GM21423 (cell line): Measurements from ENCODE around the gene ZNF628.

Experiments
- ATAC-seq: cut with Tn5 transposase; IDR thresholded peaks from one replicate; pipeline ENCODE4 v1.9.1; 2021; ENCODE audit warnings: mild to moderate bottlenecking, moderate library complexity; ENCODE audit not compliant: unreplicated experiment

ZNF628 gene

GRCh38 chr19:55464662-55465054 lies 11.8 kb upstream of the ZNF628 start, which contains the start of gene C19orf85:
Gene C19orf85 (minus strand): TSS chr19:55464751. CDS start chr19:55464554, 197 bp downstream.
- no peak for ATAC-seq

- no peak for ATAC-seq
Observed at GRCh38 chr19:55465460-55466240, 10.8 kb upstream of the ZNF628 start.

GRCh38 chr19:55466241-55466614 lies 10.2 kb upstream of the ZNF628 start:
- ATAC-seq = no peak

- no peak for ATAC-seq
Observed at GRCh38 chr19:55467236-55468053, 9.0 kb upstream of the ZNF628 start.

DNA sequence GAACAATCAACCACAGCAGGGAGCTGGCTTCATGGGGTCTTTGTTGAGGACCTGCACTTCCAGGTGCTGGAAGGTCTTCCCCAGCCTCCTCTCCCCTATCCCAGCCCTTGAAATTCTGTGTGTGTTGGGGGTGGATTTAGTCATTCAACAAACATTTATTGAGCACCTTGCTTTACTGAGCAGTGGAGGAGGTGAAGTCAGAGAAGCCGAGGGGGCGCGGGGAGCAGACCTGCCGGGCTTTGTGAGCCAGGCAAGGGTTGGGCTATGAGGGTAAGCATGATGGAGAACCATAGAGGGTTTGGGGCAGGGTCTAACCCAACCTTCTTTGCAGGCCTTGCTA lies 8.4 kb upstream of the ZNF628 start:
- ATAC-seq = no peak

DNA sequence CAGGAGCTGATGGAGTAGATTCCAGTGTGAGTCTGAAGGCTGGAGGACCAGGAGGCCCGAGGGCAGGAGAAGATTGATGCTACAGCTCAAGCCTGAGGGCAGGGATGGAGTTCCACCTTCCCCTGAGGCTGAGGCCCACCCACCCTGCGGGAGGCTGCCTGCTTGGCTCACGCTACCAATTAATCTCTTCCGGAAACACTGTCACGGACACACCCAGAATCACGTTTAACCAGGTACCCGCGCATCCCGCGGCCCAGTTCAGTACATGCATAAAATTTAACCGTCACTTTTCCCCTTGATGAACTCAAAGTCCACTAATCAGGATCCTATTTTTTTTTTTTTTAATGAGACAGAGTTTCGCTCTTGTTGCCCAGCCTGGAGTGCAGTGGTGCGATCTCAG lies 5.2 kb upstream of the ZNF628 start:
- ATAC-seq = no peak

- no peak for ATAC-seq
Observed at GRCh38 chr19:55472463-55472862, 4.0 kb upstream of the ZNF628 start.

DNA sequence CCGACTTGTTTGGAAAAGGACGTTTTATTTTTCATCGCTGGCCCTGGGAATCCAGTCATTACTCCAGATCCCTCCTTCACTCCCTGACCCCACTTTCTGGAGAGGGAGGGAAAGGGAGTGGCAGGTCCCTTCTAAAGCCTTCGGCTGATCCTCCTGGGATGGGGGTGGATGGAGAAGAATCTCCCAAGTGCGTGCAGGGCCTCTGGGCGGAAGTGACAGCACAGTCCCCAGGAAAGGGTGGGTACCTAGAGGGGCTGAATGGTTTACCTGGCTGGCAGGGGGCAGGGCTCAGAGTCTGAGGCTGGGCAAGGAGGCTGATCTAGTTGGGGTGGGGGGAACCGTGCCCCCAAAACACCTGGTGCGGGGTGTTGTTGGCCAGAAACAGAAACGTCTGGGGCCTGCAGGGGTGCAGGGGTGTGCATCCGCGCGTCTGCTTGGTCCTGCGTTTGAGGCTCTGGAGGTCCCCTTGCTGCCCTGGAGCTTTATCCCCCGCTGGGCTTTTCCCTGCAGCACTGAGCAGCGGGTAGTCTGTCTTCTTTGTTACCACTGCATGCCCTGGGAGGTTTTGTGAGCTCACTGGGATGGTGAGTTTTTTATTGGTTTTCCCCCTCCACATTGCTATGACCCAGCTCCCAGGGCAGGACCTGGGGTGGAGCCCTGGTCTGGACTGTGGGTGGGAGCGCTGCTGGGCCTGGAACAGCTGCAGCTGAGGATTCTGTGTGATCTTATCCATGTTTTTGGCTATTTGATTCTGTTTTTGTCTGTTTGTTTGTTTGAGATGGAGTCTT lies 3.0 kb upstream of the ZNF628 start:
- ATAC-seq = no peak

GRCh38 chr19:55474269-55475265 lies 1.9 kb upstream of the ZNF628 start:
- ATAC-seq = no peak

DNA sequence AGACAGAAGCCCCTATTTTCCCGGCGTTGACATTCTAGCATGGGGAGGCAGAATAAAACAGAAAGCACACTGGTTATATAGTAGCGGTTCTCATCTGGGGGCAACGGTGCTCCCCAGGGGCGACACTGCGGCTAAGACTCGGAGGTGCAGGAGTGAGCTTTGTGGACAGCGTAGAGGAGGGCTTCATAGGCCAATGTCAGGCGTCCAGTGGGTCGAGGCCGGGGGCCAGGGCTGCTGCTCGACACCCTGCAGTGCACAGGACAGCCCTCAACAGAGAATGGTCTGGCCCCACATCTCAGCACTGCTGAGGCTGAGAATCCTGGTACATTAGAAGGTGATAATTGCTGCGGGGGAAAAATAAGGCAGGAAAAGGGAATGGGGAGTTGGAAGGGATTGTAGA lies 1.5 kb downstream of the ZNF628 start:
- no peak for ATAC-seq

- no peak for ATAC-seq
Observed at GRCh38 chr19:55478364-55478763, 1.9 kb downstream of the ZNF628 start.

GRCh38 chr19:55479045-55479444 lies 2.6 kb downstream of the ZNF628 start:
- ATAC-seq = no peak

- no peak for ATAC-seq
Observed at GRCh38 chr19:55479451-55480230, 3.2 kb downstream of the ZNF628 start.

- no peak for ATAC-seq
Observed at GRCh38 chr19:55481148-55481793, 4.9 kb downstream of the ZNF628 start.

DNA sequence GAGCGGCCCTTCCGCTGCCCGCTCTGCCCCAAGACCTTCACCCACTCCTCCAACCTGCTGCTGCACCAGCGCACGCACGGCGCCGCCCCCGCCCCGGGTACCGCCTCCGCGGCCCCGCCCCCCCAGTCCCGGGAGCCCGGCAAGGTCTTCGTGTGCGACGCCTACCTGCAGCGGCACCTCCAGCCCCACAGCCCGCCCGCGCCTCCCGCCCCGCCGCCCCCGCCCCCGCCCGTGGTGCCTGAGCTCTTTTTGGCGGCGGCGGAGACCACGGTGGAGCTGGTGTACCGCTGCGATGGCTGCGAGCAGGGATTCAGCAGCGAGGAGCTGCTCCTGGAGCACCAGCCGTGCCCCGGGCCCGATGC lies 5.4 kb downstream of the ZNF628 start:
- no peak for ATAC-seq

DNA sequence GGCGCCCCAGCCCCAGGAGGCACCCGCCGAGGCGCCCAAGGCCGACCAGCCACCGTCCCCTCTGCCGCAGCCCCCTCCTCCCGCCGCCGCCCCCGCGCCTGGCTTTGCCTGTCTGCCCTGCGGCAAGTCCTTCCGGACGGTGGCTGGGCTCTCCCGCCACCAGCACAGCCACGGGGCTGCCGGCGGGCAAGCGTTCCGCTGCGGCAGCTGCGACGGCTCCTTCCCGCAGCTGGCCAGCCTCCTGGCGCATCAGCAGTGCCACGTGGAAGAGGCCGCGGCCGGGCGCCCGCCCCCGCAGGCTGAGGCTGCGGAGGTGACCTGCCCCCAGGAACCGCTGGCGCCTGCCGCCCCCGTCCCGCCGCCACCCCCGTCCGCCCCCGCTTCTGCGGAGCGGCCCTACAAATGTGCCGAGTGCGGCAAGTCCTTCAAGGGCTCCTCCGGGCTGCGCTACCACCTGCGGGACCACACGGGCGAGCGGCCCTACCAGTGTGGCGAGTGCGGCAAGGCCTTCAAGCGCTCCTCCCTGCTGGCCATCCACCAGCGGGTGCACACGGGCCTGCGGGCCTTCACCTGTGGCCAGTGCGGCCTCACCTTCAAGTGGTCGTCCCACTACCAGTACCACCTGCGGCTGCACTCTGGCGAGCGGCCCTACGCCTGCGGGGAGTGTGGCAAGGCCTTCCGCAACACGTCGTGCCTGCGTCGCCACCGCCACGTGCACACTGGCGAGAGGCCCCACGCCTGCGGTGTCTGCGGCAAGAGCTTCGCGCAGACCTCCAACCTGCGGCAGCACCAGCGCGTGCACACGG lies 5.9 kb downstream of the ZNF628 start:
- no peak for ATAC-seq

DNA sequence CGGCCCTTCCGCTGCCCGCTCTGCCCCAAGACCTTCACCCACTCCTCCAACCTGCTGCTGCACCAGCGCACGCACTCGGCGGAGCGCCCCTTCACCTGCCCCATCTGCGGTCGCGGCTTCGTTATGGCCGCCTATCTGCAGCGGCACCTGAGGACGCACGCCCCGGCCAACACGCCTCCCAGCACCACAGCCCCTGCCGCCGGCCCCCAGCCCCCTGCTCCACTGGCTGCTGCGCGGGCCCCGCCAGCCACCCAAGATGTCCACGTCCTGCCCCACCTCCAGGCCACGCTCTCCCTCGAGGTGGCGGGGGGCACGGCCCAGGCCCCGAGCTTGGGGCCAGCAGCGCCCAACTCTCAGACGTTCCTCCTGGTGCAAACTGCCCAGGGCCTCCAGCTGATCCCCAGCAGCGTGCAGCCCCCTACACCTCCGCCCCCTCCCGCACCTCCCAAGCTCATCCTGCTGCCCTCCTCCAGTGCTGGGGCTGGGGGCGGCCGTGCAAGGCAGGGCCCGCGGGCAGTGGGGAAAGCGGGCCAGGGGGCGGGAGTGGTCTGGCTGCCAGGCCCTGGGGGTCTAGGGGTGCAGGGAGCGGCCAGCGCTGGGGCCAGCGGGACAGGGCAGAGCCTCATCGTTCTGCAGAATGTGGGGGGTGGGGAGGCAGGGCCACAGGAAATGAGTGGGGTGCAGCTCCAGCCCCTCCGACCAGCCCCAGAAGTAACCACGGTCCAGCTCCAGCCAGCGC lies 6.7 kb downstream of the ZNF628 start:
- no peak for ATAC-seq
